ENCODE data around the gene ZDHHC22. TPM values are rescaled to one million over a fixed set of nuclear protein-coding genes. Genes with fewer than 3 reads are reported as not detected.

ZDHHC22 gene
- polyA plus RNA-seq: 4.3 and 5.1 TPM in 2 replicates
- 4.5 and 6.8 TPM in 2 replicates for polyA minus RNA-seq

GRCh38 chr14:77141214-77142004 lies at the start of gene ZDHHC22:
Gene ZDHHC22 (minus strand): TSS chr14:77141791. CDS start chr14:77139738, 2,053 bp downstream.
- Histone ChIP-seq H3K27me3 (ENCODE audit: insufficient read depth, low read depth, low read length) (peaks cover 66% of the 10 kb centered on the region), H3K79me2 (replicated peaks; ENCODE audit: insufficient read depth, low read length) (no peaks in the 10 kb centered on the region), H2AFZ (ENCODE audit: low read depth, low read length) (peak within 1 kb of the TSS; percentile 19), H3K9me2 (ENCODE audit: insufficient read depth, low read length) (no peaks in the 10 kb centered on the region), H3K4me3 (ENCODE audit: low read length) (peak within 1 kb of the TSS; percentile 90), H3K9me3 (ENCODE audit: low read length) (no peaks in the 10 kb centered on the region), H3K27ac (ENCODE audit: low read length) (peak within 1 kb of the TSS; percentile 68), H3K4me2 (ENCODE audit: low read length) (peak within 1 kb of the TSS; percentile 77), H4K20me1 (ENCODE audit: insufficient read depth) (no peaks in the 10 kb centered on the region), H3F3A (ENCODE audit: insufficient read depth, low read length, poor library complexity, severe bottlenecking) (peaks cover 7% of the 10 kb centered on the region), H3K9ac (ENCODE audit: low read length) (peak within 1 kb of the TSS; percentile 74), H3K36me3 (ENCODE audit: insufficient read depth, low read length) (no peaks in the 10 kb centered on the region)
- TF ChIP-seq CTCF (IDR thresholded peaks at IDR 0.05; ENCODE audit: poor library complexity, severe bottlenecking) (peak; percentile 87), EZH2 (IDR thresholded peaks at IDR 0.05; ENCODE audit: borderline replicate concordance, insufficient read depth, low read length, poor library complexity, severe bottlenecking) (no peak), MXI1 (conservative IDR thresholded peaks at IDR 0.05; ENCODE audit: poor library complexity, severe bottlenecking) (peak; percentile 18), EP300 (conservative IDR thresholded peaks at IDR 0.05; ENCODE audit: poor library complexity, severe bottlenecking) (peak; percentile 37), POLR2AphosphoS5 (IDR thresholded peaks at IDR 0.05) (peak; percentile 38), SMC3 (conservative IDR thresholded peaks at IDR 0.05; ENCODE audit: poor library complexity) (peak; percentile 72), RAD21 (conservative IDR thresholded peaks at IDR 0.05) (peak; percentile 68), REST (IDR thresholded peaks at IDR 0.05; ENCODE audit: borderline replicate concordance) (no peak), TAF1 (IDR thresholded peaks at IDR 0.05; ENCODE audit: low read depth) (no peak)

- H3K9me3 ChIP-seq (ENCODE audit: low read length): no peaks in the 10 kb centered on the region
- H3K79me2 ChIP-seq (replicated peaks; ENCODE audit: insufficient read depth, low read length): no peaks in the 10 kb centered on the region
- no peak overlapping the region for H3K4me3 ChIP-seq (ENCODE audit: low read length)
- no peaks in the 10 kb centered on the region for H4K20me1 ChIP-seq (ENCODE audit: insufficient read depth)
- H3K4me2 ChIP-seq (ENCODE audit: low read length): no peak overlapping the region
- H3K9me2 ChIP-seq (ENCODE audit: insufficient read depth, low read length): no peaks in the 10 kb centered on the region
- no peaks in the 10 kb centered on the region for H3K36me3 ChIP-seq (ENCODE audit: insufficient read depth, low read length)
- no peak overlapping the region for H2AFZ ChIP-seq (ENCODE audit: low read depth, low read length)
- H3K27ac ChIP-seq (ENCODE audit: low read length): no peak overlapping the region
- H3F3A ChIP-seq (ENCODE audit: insufficient read depth, low read length, poor library complexity, severe bottlenecking): no peaks in the 10 kb centered on the region
- no peaks in the 10 kb centered on the region for H3K27me3 ChIP-seq (ENCODE audit: insufficient read depth, low read depth, low read length)
- no peak overlapping the region for H3K9ac ChIP-seq (ENCODE audit: low read length)
- TF ChIP-seq MXI1 (conservative IDR thresholded peaks at IDR 0.05; ENCODE audit: poor library complexity, severe bottlenecking) (no peak), TAF1 (IDR thresholded peaks at IDR 0.05; ENCODE audit: low read depth) (no peak), REST (IDR thresholded peaks at IDR 0.05; ENCODE audit: borderline replicate concordance) (no peak), RAD21 (conservative IDR thresholded peaks at IDR 0.05) (no peak), EZH2 (IDR thresholded peaks at IDR 0.05; ENCODE audit: borderline replicate concordance, insufficient read depth, low read length, poor library complexity, severe bottlenecking) (no peak), POLR2AphosphoS5 (IDR thresholded peaks at IDR 0.05) (no peak), CTCF (IDR thresholded peaks at IDR 0.05; ENCODE audit: poor library complexity, severe bottlenecking) (no peak), SMC3 (conservative IDR thresholded peaks at IDR 0.05; ENCODE audit: poor library complexity) (no peak), EP300 (conservative IDR thresholded peaks at IDR 0.05; ENCODE audit: poor library complexity, severe bottlenecking) (no peak)
Observed at GRCh38 chr14:77190977-77191376, 49.4 kb upstream of the ZDHHC22 start.

Data from neural cell (in vitro differentiated cells).